NCI-H2227 (cell line): ENCODE results near the gene ADAMTS8.
A peak's percentile ranks its signal among the peaks of the same experiment; 100 is the strongest.

Experiments
- DNase-seq: peaks from one replicate; lab custom pipeline; 2025; ENCODE audit not compliant: unreplicated experiment; lab: John Stamatoyannopoulos, UW

Gene ADAMTS8

GRCh38 chr11:130462101-130462885 is 33.9 kb upstream of the ADAMTS8 start:
- no peak for DNase-seq

- DNase-seq = no peak
Observed at GRCh38 chr11:130459521-130459920, 31.1 kb upstream of the ADAMTS8 start.

- no peak for DNase-seq
Observed at GRCh38 chr11:130458410-130458729, 30.0 kb upstream of the ADAMTS8 start.

GRCh38 chr11:130457623-130458409 is 29.4 kb upstream of the ADAMTS8 start:
- no peak for DNase-seq

GRCh38 chr11:130456286-130456685 is 27.9 kb upstream of the ADAMTS8 start:
- no peak for DNase-seq

GRCh38 chr11:130455483-130456127 is 27.2 kb upstream of the ADAMTS8 start:
- DNase-seq = no peak

GRCh38 chr11:130454491-130455252 is 26.3 kb upstream of the ADAMTS8 start:
- DNase-seq = no peak

- no peak for DNase-seq
Observed at GRCh38 chr11:130452940-130453339, 24.5 kb upstream of the ADAMTS8 start.

- no peak for DNase-seq
Observed at GRCh38 chr11:130452176-130452575, 23.8 kb upstream of the ADAMTS8 start.

GRCh38 chr11:130451231-130452019 is 23.0 kb upstream of the ADAMTS8 start:
- no peak for DNase-seq

- peak; percentile 83 for DNase-seq
Observed at GRCh38 chr11:130449996-130450769, 21.8 kb upstream of the ADAMTS8 start.

- peak; percentile 34 for DNase-seq
Observed at GRCh38 chr11:130449310-130449990, 21.0 kb upstream of the ADAMTS8 start.

GRCh38 chr11:130448416-130449309 is 20.3 kb upstream of the ADAMTS8 start, which contains the start of gene ADAMTS15:
TSS of gene ADAMTS15 (plus strand) at chr11:130448645. CDS start at chr11:130448974, 329 bp downstream.
- DNase-seq = peak; percentile 92

GRCh38 chr11:130448039-130448415 is 19.6 kb upstream of the ADAMTS8 start:
- no peak for DNase-seq

GRCh38 chr11:130445788-130446187 is 17.4 kb upstream of the ADAMTS8 start:
- DNase-seq = no peak

GRCh38 chr11:130442737-130443136 is 14.3 kb upstream of the ADAMTS8 start:
- DNase-seq = no peak

- DNase-seq = no peak
Observed at GRCh38 chr11:130441719-130442118, 13.3 kb upstream of the ADAMTS8 start.

- DNase-seq = no peak
Observed at GRCh38 chr11:130439876-130440275, 11.5 kb upstream of the ADAMTS8 start.
